Measurements from ENCODE around the gene PDE2A.

- TF ChIP-seq, protein P1, sequence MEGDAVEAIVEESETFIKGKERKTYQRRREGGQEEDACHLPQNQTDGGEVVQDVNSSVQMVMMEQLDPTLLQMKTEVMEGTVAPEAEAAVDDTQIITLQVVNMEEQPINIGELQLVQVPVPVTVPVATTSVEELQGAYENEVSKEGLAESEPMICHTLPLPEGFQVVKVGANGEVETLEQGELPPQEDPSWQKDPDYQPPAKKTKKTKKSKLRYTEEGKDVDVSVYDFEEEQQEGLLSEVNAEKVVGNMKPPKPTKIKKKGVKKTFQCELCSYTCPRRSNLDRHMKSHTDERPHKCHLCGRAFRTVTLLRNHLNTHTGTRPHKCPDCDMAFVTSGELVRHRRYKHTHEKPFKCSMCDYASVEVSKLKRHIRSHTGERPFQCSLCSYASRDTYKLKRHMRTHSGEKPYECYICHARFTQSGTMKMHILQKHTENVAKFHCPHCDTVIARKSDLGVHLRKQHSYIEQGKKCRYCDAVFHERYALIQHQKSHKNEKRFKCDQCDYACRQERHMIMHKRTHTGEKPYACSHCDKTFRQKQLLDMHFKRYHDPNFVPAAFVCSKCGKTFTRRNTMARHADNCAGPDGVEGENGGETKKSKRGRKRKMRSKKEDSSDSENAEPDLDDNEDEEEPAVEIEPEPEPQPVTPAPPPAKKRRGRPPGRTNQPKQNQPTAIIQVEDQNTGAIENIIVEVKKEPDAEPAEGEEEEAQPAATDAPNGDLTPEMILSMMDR (IDR thresholded peaks at IDR 0.05): no peak
- TF ChIP-seq POLR2A (IDR thresholded peaks at IDR 0.05): no peak
These were observed 129.6 kb downstream of the PDE2A start for GRCh38 chr11:72544589-72544988.
